GM18507 (cell line): ENCODE results near the gene MIXL1.
"Not testable (repeated sequence)": the region's sequence is repeated elsewhere in the genome, so short reads cannot be mapped to it uniquely, and the experiment has no call there.

ENCODE experiments used
- DNase-seq: peaks from one replicate; pipeline ENCODE4 v3.0.0; 2011; ENCODE audit warnings: low read depth; ENCODE audit not compliant: insufficient read length; ENCODE audit errors: extremely low spot score
- FAIRE-seq: peaks from 2 replicates; lab custom pipeline; 2011; peaks lifted over from hg19 to GRCh38; lab: Jason Lieb, UNC

Gene MIXL1

DNA sequence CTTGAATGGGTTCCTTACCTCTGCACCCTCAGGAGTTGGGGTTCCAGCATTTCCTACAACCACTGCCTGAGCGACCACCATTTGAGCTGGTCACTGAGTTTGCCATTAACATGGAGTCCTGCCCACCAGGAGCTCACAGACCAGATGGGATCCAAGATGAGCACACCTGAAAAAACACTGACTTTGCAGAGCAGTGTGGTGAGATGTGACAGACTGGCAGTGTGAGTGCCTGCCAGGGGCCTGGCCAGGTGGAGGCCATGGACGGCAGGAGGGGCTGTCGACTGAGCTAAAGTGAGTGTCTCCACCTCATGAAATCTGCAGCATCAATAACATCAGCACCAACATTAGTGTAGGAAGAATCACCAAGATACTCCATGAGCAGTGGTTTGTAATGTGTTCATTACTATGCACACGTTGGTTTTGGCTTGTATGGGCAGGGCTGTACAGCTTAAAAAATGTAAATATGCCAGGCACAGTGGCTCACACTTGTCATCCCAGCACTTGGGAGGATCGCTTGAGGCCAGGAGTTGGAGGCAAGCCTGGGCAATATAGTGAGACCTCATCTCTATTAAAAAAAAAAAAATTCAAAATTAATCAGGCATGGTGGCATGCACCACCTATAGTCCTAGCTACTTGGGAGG lies 12.2 kb upstream of the MIXL1 start:
- FAIRE-seq, result no peak
- DNase-seq, result no peak

DNA sequence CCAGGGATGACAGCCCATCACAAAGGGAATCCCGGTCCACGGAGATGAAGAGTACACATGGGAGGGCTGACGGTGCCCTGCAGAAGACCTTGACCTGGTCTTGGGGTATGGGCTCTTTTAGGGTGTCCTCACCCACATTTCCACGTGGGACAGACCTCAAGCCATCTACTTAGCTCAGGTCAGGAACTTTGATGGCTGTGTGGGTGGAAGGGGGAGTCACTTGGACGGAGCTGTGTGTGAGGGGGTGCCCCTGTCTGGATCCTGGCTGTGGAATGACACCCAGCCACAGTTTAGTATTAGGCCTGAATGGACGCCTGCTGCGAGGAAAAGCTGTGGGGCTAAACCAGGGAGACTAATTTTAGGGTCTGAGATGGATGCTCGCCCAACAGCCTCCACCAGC lies 10.9 kb upstream of the MIXL1 start:
- FAIRE-seq (no peak), DNase-seq (no peak)

DNA sequence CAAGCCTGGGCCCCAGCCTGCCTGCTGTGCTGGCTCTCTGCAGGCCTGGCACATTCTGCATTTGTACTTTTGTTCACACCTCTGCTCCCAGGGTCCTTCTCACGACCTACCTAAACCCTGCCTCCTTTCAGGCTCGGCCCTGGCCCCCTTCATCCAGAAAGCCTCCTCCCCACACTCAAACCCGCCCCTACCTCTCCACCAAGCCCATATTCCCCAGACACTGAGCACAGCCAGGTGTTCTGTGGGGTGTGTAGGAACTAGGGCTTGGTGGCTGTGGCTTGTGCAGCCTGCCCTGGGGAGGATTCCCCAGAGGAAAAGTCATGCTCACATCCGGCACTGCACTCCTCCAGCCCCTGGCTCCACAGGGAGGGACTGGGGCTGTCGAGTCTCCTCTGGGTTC lies 8.2 kb upstream of the MIXL1 start:
- FAIRE-seq (no peak), DNase-seq (no peak)

- FAIRE-seq (no peak), DNase-seq (no peak)
Observed at GRCh38 chr1:226216056-226216455, 7.4 kb upstream of the MIXL1 start.

GRCh38 chr1:226217273-226217672 lies 6.2 kb upstream of the MIXL1 start:
- no peak for FAIRE-seq

GRCh38 chr1:226220473-226221189 lies 2.8 kb upstream of the MIXL1 start:
- DNase-seq (no peak), FAIRE-seq (no peak)

More at GRCh38 chr1:226217273-226217672, 6.2 kb upstream of the MIXL1 start:
- no peak for DNase-seq

DNA sequence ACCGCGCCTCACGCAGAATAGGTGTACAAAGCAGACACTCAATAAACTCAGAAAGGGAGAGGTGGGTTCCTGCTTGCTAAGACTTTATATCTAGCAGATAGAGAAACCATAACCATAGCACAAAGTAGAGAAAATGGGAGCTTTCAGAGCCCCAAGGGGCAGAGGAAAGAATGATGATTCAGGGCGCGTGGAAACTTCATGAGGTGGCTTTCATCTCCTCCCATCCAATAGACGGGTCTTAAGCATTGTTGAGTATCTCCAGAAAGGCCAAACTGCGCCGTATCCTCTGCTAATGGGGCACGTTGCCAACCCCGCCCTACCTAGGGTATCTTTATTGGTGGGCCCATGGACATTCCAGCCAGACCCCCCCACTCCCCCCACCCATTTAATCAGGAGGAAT lies 778 bp upstream of the MIXL1 start:
- no peak for DNase-seq
- FAIRE-seq, result no peak

- FAIRE-seq (peak; percentile 29), DNase-seq (peak; percentile 30)
Observed at GRCh38 chr1:226223786-226224244, 351 bp downstream of the MIXL1 start.

DNA sequence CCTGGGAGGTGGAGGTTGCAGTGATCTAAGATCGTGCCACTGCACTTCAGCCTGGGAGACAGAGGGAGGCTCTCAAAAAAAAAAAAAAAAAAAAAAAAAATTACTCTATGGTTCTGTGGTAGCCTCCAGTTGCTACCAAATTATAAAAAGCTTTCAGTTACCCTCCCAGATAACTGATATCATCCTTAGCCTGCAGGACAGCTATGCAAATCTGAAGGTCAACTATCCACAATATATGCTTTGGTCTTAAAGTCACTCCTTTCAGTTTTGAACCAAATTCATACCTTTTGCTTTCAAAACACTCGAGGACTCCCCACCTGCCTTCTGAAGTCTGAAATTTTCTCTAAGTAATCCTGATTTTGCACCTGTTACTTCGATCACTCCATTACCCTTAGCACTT lies 3.1 kb downstream of the MIXL1 start:
- no peak for FAIRE-seq
- DNase-seq, result no peak

DNA sequence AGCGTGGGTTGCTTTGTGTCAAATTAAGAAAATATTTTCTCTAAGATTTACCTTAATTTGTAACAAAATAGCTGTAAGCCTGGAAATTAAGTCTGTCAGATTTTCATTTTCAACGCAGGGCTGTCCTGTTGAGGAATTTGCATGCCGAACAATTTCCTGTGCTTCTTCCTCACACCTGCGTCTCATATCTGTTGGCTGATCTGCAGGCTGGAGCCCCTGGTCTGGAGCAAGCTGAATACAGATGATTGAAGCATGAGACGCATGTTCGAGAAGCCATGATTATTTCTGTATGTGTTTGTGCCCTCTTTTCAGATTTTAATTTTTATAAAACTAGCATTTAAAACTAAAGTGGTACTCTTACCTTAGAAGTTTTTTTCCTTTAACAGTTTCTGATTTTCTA lies 9.8 kb downstream of the MIXL1 start:
- FAIRE-seq (peak; percentile 42), DNase-seq (no peak)

GRCh38 chr1:226233806-226234205 lies 10.3 kb downstream of the MIXL1 start:
- FAIRE-seq (no peak), DNase-seq (no peak)

- DNase-seq (no peak), FAIRE-seq (no peak)
Observed at GRCh38 chr1:226236826-226237225, 13.4 kb downstream of the MIXL1 start.

DNA sequence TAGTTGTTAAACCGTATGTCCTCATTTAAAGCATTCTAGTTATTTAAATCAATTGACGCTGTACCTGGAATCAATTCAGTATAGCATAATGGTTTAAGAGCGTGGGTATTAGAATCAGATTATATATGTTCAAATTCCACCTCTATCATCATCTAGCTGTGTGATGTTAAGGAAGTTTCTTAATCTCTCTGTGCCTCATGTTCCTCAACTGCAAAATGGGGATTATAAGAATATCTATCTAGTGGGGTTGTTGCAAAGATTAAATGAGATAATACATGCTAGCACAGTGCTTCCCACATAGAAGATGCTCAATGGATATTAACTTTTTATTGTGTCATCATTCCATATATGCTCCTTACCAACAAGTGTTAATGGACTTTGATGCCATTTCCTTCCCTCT lies 16.0 kb downstream of the MIXL1 start:
- FAIRE-seq, result no peak
- no peak for DNase-seq

- FAIRE-seq (peak; percentile 52), DNase-seq (no peak)
Observed at GRCh38 chr1:226248091-226248490, 24.6 kb downstream of the MIXL1 start.

DNA sequence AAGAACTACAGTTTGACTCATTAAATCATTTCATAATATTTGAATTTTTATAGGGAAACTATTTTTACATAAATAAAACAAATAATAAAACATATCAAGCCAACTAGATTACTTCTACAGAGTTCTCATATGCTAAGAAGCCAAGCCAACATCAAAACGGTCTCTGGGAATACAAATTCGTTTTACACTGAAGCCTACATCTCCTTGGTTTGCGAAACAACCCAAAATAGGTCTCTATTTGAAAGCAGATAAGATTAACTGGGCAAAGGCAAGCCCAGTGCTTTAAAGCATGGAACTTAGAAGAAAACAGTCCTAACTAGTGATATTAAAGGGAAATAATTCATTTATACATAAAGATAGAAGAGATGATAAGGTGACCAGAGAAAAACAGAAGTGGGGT lies 25.3 kb downstream of the MIXL1 start:
- DNase-seq (no peak), FAIRE-seq (no peak)

DNA sequence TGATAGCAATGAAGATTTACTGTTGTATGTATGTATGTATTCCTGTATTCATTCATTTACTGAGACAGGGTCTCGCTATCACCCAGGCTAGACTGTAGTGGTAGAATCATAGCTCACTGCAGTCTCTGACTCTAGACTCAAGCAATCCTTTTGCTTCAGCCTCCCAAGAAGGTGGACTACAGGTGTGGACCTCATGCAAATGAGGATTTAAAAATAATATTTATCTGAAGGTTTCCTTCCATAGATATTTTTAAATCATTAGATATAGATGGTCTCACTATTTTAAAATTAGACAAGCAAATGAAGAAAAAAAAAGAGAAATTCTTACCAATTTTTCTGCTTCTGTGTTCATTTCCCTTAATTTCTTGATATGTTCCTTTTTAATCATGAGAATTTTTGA lies 27.0 kb downstream of the MIXL1 start:
- FAIRE-seq, result no peak
- DNase-seq, result no peak

GRCh38 chr1:226252841-226253240 lies 29.4 kb downstream of the MIXL1 start:
- DNase-seq, FAIRE-seq: not testable (repeated sequence)

DNA sequence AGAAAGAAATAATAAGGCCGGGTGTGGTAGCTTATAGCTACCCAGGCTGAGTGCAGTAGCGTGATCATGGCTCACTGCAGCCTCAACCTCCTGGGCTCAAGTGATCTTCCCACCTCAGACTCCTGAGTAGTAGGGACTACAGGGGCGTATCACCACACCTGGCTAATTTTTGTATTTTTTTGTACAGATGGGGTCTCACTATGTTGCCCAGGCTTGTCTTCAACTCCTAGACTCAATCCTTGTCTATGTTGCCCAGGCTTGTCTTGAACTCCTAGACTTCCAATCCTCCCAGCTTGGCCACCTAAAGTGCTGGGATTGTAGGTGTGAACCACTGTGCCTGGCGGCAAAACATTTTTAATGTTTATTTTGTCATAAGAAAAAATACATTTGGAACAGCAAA lies 30.5 kb downstream of the MIXL1 start:
- DNase-seq (no peak), FAIRE-seq (no peak)

GRCh38 chr1:226255380-226255779 lies 31.9 kb downstream of the MIXL1 start:
- DNase-seq (no peak), FAIRE-seq (no peak)

- no peak for FAIRE-seq
- no peak for DNase-seq
Observed at GRCh38 chr1:226261818-226262217, 38.4 kb downstream of the MIXL1 start.

- DNase-seq (no peak), FAIRE-seq (no peak)
Observed at GRCh38 chr1:226268421-226269124, 45.1 kb downstream of the MIXL1 start.
